Kasumi-1 (cell line): ENCODE results near the gene PEAK1.

Experiments used
- DNase-seq, 2 experiments: peaks; one replicate each; lab custom pipeline; 2025; lab: John Stamatoyannopoulos, UW

The PEAK1 gene

GRCh38 chr15:77419836-77420609 lies at the start of gene PEAK1:
Gene PEAK1 (minus strand): TSS chr15:77420104. CDS start chr15:77181926, 238,178 bp downstream.
- peak; percentile 95 to 96 for DNase-seq

GRCh38 chr15:77468896-77469295 lies 49.0 kb upstream of the PEAK1 start:
- DNase-seq: no peak

- DNase-seq: no peak
These were observed 46.6 kb upstream of the PEAK1 start for GRCh38 chr15:77466521-77466920.

GRCh38 chr15:77464129-77464865 lies 44.4 kb upstream of the PEAK1 start:
- DNase-seq: no peak

GRCh38 chr15:77461486-77461885 lies 41.6 kb upstream of the PEAK1 start:
- DNase-seq: no peak

- no peak for DNase-seq
These were observed 39.1 kb upstream of the PEAK1 start for GRCh38 chr15:77459031-77459430.

- DNase-seq: no peak
These were observed 38.0 kb upstream of the PEAK1 start for GRCh38 chr15:77457905-77458265.

GRCh38 chr15:77457191-77457904 lies 37.4 kb upstream of the PEAK1 start:
- DNase-seq: no peak

GRCh38 chr15:77456746-77457145 lies 36.8 kb upstream of the PEAK1 start:
- no peak for DNase-seq

GRCh38 chr15:77455696-77456321 lies 35.9 kb upstream of the PEAK1 start:
- DNase-seq: no peak

GRCh38 chr15:77454951-77455350 lies 35.0 kb upstream of the PEAK1 start:
- DNase-seq: no peak

GRCh38 chr15:77454265-77454664 lies 34.4 kb upstream of the PEAK1 start:
- DNase-seq: no peak

GRCh38 chr15:77446840-77447390 lies 27.0 kb upstream of the PEAK1 start:
- DNase-seq: no peak

- DNase-seq: no peak
These were observed 20.6 kb upstream of the PEAK1 start for GRCh38 chr15:77440378-77440999.

- no peak for DNase-seq
These were observed 17.4 kb upstream of the PEAK1 start for GRCh38 chr15:77437264-77437663.

- DNase-seq: peak in 1 of 2 experiments; percentile 8
These were observed 16.9 kb upstream of the PEAK1 start for GRCh38 chr15:77436822-77437221.

- DNase-seq: no peak
These were observed 10.7 kb upstream of the PEAK1 start for GRCh38 chr15:77430652-77431051.

GRCh38 chr15:77430213-77430612 lies 10.3 kb upstream of the PEAK1 start:
- DNase-seq: no peak

GRCh38 chr15:77426871-77427270 lies 7.0 kb upstream of the PEAK1 start:
- DNase-seq: no peak

GRCh38 chr15:77426377-77426776 lies 6.5 kb upstream of the PEAK1 start:
- DNase-seq: no peak

GRCh38 chr15:77425104-77425503 lies 5.2 kb upstream of the PEAK1 start:
- DNase-seq: no peak

GRCh38 chr15:77421370-77421700 lies 1.4 kb upstream of the PEAK1 start:
- no peak for DNase-seq
